Measurements from ENCODE around the gene RSAD2.
A peak's percentile ranks its signal among the peaks of the same experiment; 100 is the strongest.
"Not testable (repeated sequence)": the region's sequence is repeated elsewhere in the genome, so short reads cannot be mapped to it uniquely, and the experiment has no call there.

Gene RSAD2

DNA sequence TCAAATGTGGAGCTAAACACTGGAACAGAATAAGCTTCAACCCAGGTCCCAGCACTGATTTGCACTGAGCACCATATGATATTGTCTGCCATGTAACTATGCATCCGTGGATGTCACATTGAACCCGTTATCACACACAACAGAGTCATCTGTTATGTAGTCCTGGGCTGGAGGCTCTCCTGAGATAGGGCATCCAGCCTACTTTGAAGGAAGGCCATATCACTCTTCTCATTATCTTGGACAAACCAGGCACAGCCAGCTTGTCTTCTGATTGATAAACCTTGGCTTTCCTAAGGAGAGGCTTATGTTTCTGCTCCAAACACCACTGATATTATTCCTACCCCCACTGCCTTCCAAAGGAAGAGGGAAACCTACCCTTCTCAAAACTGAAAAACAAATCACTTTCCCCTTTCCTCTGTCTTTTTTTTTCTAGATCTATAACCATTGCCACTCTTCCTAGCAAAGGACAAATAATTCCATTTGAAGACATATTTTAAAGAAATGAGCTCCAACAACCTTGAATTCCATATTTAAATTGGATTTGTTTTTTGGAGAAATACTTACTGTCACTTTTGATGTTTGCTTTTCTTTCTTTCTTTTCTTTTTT is 16.4 kb downstream of the RSAD2 start:
- no peak for DNase-seq (ENCODE audit: extremely low read depth, insufficient read length)
- no peaks in the 10 kb centered on the region for H3K27me3 ChIP-seq (replicated peaks; ENCODE audit: control insufficient read depth, insufficient read depth, low read length)
- no peak overlapping the region for H3K4me3 ChIP-seq (replicated peaks; ENCODE audit: low read depth, low read length)
- H3K36me3 ChIP-seq (ENCODE audit: control insufficient read depth, insufficient read depth, low read length) = no peaks in the 10 kb centered on the region
- TF ChIP-seq, protein P1, sequence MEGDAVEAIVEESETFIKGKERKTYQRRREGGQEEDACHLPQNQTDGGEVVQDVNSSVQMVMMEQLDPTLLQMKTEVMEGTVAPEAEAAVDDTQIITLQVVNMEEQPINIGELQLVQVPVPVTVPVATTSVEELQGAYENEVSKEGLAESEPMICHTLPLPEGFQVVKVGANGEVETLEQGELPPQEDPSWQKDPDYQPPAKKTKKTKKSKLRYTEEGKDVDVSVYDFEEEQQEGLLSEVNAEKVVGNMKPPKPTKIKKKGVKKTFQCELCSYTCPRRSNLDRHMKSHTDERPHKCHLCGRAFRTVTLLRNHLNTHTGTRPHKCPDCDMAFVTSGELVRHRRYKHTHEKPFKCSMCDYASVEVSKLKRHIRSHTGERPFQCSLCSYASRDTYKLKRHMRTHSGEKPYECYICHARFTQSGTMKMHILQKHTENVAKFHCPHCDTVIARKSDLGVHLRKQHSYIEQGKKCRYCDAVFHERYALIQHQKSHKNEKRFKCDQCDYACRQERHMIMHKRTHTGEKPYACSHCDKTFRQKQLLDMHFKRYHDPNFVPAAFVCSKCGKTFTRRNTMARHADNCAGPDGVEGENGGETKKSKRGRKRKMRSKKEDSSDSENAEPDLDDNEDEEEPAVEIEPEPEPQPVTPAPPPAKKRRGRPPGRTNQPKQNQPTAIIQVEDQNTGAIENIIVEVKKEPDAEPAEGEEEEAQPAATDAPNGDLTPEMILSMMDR (IDR thresholded peaks at IDR 0.05; ENCODE audit: insufficient read depth, low read length, poor library complexity, severe bottlenecking) = no peak

DNA sequence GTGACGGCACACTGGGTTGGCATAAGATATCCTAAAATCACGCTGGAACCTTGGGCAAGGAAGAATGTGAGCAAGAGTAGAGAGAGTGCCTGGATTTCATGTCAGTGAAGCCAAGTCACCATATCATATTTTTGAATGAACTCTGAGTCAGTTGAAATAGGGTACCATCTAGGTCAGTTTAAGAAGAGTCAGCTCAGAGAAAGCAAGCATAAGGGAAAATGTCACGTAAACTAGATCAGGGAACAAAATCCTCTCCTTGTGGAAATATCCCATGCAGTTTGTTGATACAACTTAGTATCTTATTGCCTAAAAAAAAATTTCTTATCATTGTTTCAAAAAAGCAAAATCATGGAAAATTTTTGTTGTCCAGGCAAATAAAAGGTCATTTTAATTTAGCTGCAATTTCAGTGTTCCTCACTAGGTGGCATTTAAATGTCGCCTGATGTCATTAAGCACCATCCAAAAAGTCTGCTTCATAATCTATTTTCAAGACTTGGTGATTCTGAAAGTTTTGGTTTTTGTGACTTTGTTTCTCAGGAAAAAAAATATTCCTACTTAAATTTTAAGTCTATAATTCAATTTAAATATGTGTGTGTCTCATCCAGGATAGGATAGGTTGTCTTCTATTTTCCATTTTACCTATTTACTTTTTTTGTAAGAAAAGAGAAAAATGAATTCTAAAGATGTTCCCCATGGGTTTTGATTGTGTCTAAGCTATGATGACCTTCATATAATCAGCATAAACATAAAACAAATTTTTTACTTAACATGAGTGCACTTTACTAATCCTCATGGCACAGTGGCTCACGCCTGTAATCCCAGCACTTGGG is 19.6 kb downstream of the RSAD2 start:
- TF ChIP-seq, protein P1 (IDR thresholded peaks at IDR 0.05; ENCODE audit: insufficient read depth, low read length, poor library complexity, severe bottlenecking) = peak; percentile 58
- no peaks in the 10 kb centered on the region for H3K27me3 ChIP-seq (replicated peaks; ENCODE audit: control insufficient read depth, insufficient read depth, low read length)
- H3K36me3 ChIP-seq (ENCODE audit: control insufficient read depth, insufficient read depth, low read length) = no peaks in the 10 kb centered on the region
- DNase-seq (ENCODE audit: extremely low read depth, insufficient read length) = no peak
- no peak overlapping the region for H3K4me3 ChIP-seq (replicated peaks; ENCODE audit: low read depth, low read length)

DNA sequence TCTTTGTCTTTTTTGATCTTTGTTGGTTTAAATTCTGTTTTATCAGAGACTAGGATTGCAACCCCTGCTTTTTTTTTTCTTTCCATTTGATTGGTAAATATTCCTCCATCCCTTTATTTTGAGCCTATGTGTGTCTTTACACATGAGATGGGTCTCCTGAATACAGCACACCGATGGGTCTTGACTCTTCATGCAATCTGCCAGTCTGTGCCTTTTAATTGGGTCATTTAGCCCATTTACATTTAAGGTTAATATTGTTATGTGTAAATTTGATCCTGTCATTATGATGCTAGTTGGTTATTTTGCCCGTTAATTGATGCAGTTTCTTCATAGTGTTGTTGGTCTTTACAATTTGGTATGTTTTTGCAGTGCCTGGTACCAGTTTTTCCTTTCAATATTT is 25.0 kb downstream of the RSAD2 start:
- H3K36me3 ChIP-seq (ENCODE audit: control insufficient read depth, insufficient read depth, low read length); H3K4me3 ChIP-seq (replicated peaks; ENCODE audit: low read depth, low read length); H3K27me3 ChIP-seq (replicated peaks; ENCODE audit: control insufficient read depth, insufficient read depth, low read length); DNase-seq (ENCODE audit: extremely low read depth, insufficient read length): not testable (repeated sequence)

DNA sequence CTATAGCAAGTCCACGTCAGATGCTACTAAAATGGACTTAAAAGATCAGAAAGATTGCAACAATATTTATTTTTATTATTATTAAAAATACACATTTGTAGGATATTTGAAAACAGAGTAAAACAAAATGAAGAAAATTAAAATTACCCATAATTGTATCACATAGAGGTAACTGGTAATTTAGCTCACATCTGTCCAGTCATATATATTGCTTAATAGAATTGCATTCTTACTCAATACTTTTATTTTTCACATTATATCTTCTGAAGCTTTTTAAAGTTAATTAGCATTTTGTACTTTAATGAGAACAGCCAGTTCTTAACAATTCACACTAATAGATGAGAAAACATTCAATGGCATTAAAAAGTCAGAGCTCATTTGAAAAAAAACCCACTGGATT is 28.1 kb downstream of the RSAD2 start:
- Histone ChIP-seq H3K4me3 (replicated peaks; ENCODE audit: low read depth, low read length) (no peak overlapping the region), H3K27me3 (replicated peaks; ENCODE audit: control insufficient read depth, insufficient read depth, low read length) (no peaks in the 10 kb centered on the region), H3K36me3 (ENCODE audit: control insufficient read depth, insufficient read depth, low read length) (no peaks in the 10 kb centered on the region)
- TF ChIP-seq, protein P1 (IDR thresholded peaks at IDR 0.05; ENCODE audit: insufficient read depth, low read length, poor library complexity, severe bottlenecking) = no peak
- no peak for DNase-seq (ENCODE audit: extremely low read depth, insufficient read length)

DNA sequence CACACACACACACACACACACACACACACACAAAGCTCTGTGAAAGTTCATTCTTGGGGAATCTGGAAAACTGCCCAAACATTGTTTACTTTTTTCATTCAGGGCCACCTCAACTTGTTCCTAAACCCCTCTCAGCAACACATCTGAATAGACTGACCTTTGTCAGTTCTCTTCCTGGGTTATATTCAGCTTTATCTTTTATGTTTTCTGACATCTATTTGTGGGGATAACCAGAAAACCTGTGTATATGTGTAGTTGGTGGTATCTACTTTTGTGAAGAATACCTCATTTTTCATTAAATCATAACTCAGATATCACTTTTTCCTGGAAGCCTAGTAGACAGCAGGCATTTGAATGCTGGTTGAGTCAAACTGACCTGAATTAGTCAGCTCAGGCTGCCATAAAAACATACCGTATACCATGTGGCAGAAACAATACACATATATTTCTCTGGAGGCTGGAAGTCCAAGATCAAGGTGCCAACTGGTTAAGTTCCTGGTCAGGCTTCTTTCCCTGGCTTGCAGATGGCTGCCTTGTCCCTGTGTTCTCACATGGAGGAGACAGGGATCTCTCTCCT is 28.7 kb downstream of the RSAD2 start:
- DNase-seq (ENCODE audit: extremely low read depth, insufficient read length) = no peak
- H3K36me3 ChIP-seq (ENCODE audit: control insufficient read depth, insufficient read depth, low read length) = no peaks in the 10 kb centered on the region
- H3K4me3 ChIP-seq (replicated peaks; ENCODE audit: low read depth, low read length) = no peak overlapping the region
- no peaks in the 10 kb centered on the region for H3K27me3 ChIP-seq (replicated peaks; ENCODE audit: control insufficient read depth, insufficient read depth, low read length)
- TF ChIP-seq, protein P1 (IDR thresholded peaks at IDR 0.05; ENCODE audit: insufficient read depth, low read length, poor library complexity, severe bottlenecking) = no peak

DNA sequence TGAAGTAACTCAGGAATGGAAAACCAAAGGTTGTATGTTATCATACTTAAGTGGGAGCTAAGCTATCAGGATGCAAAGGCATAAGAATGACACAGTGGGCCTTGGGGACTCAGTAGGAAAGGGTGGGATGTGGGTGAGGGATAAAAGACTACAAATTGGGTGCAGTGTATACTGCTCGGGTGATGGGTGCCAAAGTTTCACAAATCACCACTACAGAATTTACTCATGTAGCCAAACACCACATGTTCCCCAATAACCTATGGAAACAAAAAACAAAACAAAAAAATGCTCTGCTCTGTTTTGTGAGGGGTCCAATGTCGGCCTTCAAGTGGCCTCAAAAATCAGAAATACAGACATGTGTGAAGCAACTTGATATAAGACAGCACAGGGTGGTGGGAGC is 30.7 kb downstream of the RSAD2 start:
- no peaks in the 10 kb centered on the region for H3K36me3 ChIP-seq (ENCODE audit: control insufficient read depth, insufficient read depth, low read length)
- TF ChIP-seq, protein P1 (IDR thresholded peaks at IDR 0.05; ENCODE audit: insufficient read depth, low read length, poor library complexity, severe bottlenecking) = no peak
- no peaks in the 10 kb centered on the region for H3K27me3 ChIP-seq (replicated peaks; ENCODE audit: control insufficient read depth, insufficient read depth, low read length)
- DNase-seq (ENCODE audit: extremely low read depth, insufficient read length) = no peak
- H3K4me3 ChIP-seq (replicated peaks; ENCODE audit: low read depth, low read length) = no peak overlapping the region

Data from GM06990 (cell line).